ENCODE measurements around the gene TPRG1L. TPM values are rescaled to one million over a fixed set of nuclear protein-coding genes. Genes with fewer than 3 reads are reported as not detected.

Gene TPRG1L
- polyA plus RNA-seq, 1 experiment = 52.1 TPM

GRCh38 chr1:3674100-3675094 lies 49.6 kb downstream of the TPRG1L start:
- POLR2A ChIA-PET = no interaction called here
- CTCF ChIA-PET = interaction anchor here (0.9 kb wide), 1 partner anchor 50 kb away, joined by 3 read pairs; no protein-coding TSS in a partner anchor

GRCh38 chr1:3675436-3675835 lies 50.6 kb downstream of the TPRG1L start:
- POLR2A ChIA-PET = no interaction called here
- no peak overlapping the region for H3K4me3 ChIP-seq (ENCODE audit: low read depth, low read length)
- CTCF ChIA-PET = no interaction called here
- TF ChIP-seq CTCF (IDR thresholded peaks at IDR 0.05; ENCODE audit: insufficient read depth, low read depth, low read length) = no peak
- H3K36me3 ChIP-seq (ENCODE audit: control insufficient read depth, insufficient read depth, low read length) = no peaks in the 10 kb centered on the region
- peaks cover 2% of the 10 kb centered on the region; the same call in 1 of the 2 replicates for H3K27me3 ChIP-seq (ENCODE audit: control insufficient read depth, insufficient read depth, low read length)
- no peak for DNase-seq (ENCODE audit: low read depth)

More at GRCh38 chr1:3674100-3675094, 49.6 kb downstream of the TPRG1L start:
- no peak for TF ChIP-seq CTCF (IDR thresholded peaks at IDR 0.05; ENCODE audit: insufficient read depth, low read depth, low read length)
- Histone ChIP-seq H3K27me3 (ENCODE audit: control insufficient read depth, insufficient read depth, low read length) (peaks cover 2% of the 10 kb centered on the region; the same call in 1 of the 2 replicates), H3K4me3 (ENCODE audit: low read depth, low read length) (no peak overlapping the region), H3K36me3 (ENCODE audit: control insufficient read depth, insufficient read depth, low read length) (no peaks in the 10 kb centered on the region)
- DNase-seq (ENCODE audit: low read depth) = no peak

GRCh38 chr1:3676581-3677470 lies 52.0 kb downstream of the TPRG1L start:
- ChIA-PET CTCF (interaction anchor here (1.4 kb wide), 1 partner anchor 18 kb away, joined by 6 read pairs; no protein-coding TSS in a partner anchor), POLR2A (no interaction called here)
- H3K27me3 ChIP-seq (ENCODE audit: control insufficient read depth, insufficient read depth, low read length) = peaks cover 2% of the 10 kb centered on the region; the same call in 1 of the 2 replicates
- H3K4me3 ChIP-seq (ENCODE audit: low read depth, low read length) = no peak overlapping the region
- no peaks in the 10 kb centered on the region for H3K36me3 ChIP-seq (ENCODE audit: control insufficient read depth, insufficient read depth, low read length)
- no peak for DNase-seq (ENCODE audit: low read depth)
- TF ChIP-seq CTCF (IDR thresholded peaks at IDR 0.05; ENCODE audit: insufficient read depth, low read depth, low read length) = no peak

GRCh38 chr1:3677484-3677883 lies 52.7 kb downstream of the TPRG1L start:
- no peak overlapping the region for H3K4me3 ChIP-seq (ENCODE audit: low read depth, low read length)
- TF ChIP-seq CTCF (IDR thresholded peaks at IDR 0.05; ENCODE audit: insufficient read depth, low read depth, low read length) = no peak
- POLR2A ChIA-PET = no interaction called here
- peaks cover 2% of the 10 kb centered on the region; the same call in 1 of the 2 replicates for H3K27me3 ChIP-seq (ENCODE audit: control insufficient read depth, insufficient read depth, low read length)
- CTCF ChIA-PET = interaction anchor here (1.4 kb wide), 1 partner anchor 18 kb away, joined by 6 read pairs; no protein-coding TSS in a partner anchor
- DNase-seq (ENCODE audit: low read depth) = no peak
- H3K36me3 ChIP-seq (ENCODE audit: control insufficient read depth, insufficient read depth, low read length) = no peaks in the 10 kb centered on the region

All from BJ (cell line).